ENCODE data around the gene CCDC142.

Gene CCDC142

DNA sequence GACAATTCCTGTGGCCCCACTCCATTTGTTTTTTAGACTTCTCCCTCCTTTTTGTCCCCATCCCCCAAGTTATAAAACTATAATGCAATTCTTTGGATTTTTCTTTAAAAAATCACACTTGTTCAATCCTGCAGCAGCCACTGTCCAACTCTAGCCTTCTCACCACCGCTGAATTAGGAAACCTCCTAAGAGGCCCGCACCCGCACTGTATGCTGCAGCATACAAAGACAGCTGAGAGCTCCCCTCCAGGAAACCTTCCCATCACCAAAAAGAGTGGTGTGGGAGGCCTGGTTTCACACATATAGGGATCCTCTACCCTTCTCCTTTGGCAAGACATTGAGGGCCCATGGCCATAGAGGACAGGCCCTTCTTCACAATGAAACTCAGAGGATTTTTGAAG lies 21.8 kb upstream of the CCDC142 start:
- Mint-ChIP-seq H3K4me1 (ENCODE audit: low read depth) (peaks cover 54% of the 10 kb centered on the region), H3K36me3 (peaks cover 18% of the 10 kb centered on the region), H3K27ac (no peak overlapping the region), H3K9me3 (ENCODE audit: low read depth) (no peaks in the 10 kb centered on the region), H3K4me3 (peak overlapping the region; percentile 70), H3K27me3 (peaks cover 22% of the 10 kb centered on the region)

GRCh38 chr2:74503506-74504475 lies 21.0 kb upstream of the CCDC142 start:
- peak overlapping the region; percentile 71 for H3K4me3 Mint-ChIP-seq
- H3K9me3 Mint-ChIP-seq (ENCODE audit: low read depth): no peaks in the 10 kb centered on the region
- H3K4me1 Mint-ChIP-seq (ENCODE audit: low read depth): peaks cover 58% of the 10 kb centered on the region
- no peak overlapping the region for H3K27ac Mint-ChIP-seq
- peaks cover 26% of the 10 kb centered on the region for H3K27me3 Mint-ChIP-seq
- peaks cover 18% of the 10 kb centered on the region for H3K36me3 Mint-ChIP-seq

DNA sequence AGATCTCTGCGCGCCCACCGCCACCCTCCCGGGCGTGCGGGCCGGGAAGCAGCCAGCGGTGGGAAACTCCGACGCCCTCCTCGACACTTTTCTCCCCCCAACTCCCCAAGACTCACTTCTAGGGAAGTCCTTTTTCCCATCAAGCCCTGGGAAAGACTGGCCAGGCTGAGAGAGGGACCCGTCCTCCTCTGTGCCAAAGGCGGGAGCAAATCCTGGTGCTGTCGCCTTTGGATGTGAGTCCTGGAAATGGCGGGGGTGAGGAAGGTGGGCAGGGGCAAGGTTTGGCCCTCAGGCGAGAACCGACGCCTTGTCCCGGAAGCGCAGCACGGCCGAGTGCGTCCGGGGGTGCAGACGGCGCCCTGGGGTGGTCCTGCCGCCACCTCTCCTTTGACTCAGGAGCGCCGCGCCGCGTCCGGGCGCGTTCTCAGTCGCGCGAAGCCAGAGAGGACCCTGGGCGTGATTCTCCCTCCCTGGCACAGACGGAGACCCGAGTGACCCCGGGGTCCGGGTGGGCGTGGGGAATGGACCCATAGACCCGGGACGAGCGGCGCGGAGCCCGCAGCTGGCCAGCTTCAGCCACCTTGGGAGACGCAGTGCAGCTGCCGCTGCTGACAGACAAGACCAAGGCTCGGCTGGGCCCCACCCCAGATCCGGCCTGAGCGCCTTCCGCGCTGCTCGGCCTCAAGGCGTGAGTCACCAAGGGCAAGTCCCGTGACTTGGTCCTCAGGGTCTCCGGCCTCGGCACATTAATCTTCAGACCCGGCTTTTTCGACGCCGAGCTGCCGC lies 20.1 kb upstream of the CCDC142 start:
- Mint-ChIP-seq H3K36me3 (peaks cover 18% of the 10 kb centered on the region), H3K27me3 (peaks cover 26% of the 10 kb centered on the region), H3K9me3 (ENCODE audit: low read depth) (no peaks in the 10 kb centered on the region), H3K27ac (no peak overlapping the region), H3K4me3 (peak overlapping the region; percentile 71), H3K4me1 (ENCODE audit: low read depth) (peaks cover 56% of the 10 kb centered on the region)

DNA sequence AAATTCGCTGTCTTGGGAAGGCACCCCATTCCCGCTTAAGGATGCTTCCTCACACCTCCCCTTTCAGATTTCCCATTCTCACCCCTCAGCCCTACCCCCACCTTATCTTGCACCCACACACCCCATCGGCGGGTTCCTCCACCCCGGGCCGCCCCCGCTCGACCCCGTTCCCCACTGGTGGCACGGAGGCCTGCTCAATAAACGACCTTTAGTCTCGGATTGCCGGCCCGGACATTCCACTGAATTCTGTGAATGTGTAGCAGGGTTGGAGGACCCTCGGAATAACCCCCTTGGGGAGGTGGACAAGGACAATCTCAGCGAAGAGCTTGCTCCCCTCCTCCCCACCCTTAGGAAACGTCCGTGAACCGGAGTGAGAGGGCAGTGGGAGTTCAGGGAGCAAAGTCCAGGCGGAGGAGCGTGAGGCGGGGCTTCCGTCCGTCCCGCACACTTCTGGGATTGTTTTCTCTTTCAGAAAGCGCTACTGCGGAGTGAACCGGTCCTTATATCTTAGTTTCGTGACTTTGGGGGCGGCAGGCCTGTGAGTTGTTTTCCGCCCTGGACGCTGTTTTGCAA lies 19.4 kb upstream of the CCDC142 start:
- H3K27me3 Mint-ChIP-seq: peaks cover 26% of the 10 kb centered on the region
- peaks cover 18% of the 10 kb centered on the region for H3K36me3 Mint-ChIP-seq
- peaks cover 52% of the 10 kb centered on the region for H3K4me1 Mint-ChIP-seq (ENCODE audit: low read depth)
- no peak overlapping the region for H3K27ac Mint-ChIP-seq
- peak overlapping the region; percentile 71 for H3K4me3 Mint-ChIP-seq
- H3K9me3 Mint-ChIP-seq (ENCODE audit: low read depth): no peaks in the 10 kb centered on the region

GRCh38 chr2:74501335-74502071 lies 18.7 kb upstream of the CCDC142 start:
- H3K4me3 Mint-ChIP-seq: peak overlapping the region; percentile 71
- H3K36me3 Mint-ChIP-seq: peaks cover 15% of the 10 kb centered on the region
- H3K27me3 Mint-ChIP-seq: peaks cover 23% of the 10 kb centered on the region
- H3K9me3 Mint-ChIP-seq (ENCODE audit: low read depth): no peaks in the 10 kb centered on the region
- peaks cover 46% of the 10 kb centered on the region for H3K4me1 Mint-ChIP-seq (ENCODE audit: low read depth)
- no peak overlapping the region for H3K27ac Mint-ChIP-seq

DNA sequence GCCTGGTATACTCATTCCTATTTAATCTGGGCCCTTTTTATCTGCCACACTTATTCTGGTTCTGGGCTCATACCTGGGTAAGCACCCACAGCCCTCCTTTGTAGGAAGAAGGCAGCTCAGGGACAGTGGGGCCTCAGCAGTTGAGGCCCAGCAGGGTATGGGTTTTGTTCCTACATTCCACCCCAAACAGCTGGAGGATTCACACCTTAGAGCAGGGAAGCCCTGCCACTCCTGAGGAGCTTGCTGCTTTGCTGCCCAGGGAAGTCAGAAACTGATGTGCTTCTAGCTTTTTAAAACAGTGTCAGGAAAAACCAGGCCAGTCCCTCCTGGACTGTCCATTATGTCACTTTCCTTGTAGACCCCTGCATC lies 17.8 kb upstream of the CCDC142 start:
- Mint-ChIP-seq H3K4me1 (ENCODE audit: low read depth) (peaks cover 42% of the 10 kb centered on the region), H3K4me3 (no peak overlapping the region), H3K36me3 (peaks cover 13% of the 10 kb centered on the region), H3K27me3 (peaks cover 22% of the 10 kb centered on the region), H3K27ac (no peak overlapping the region), H3K9me3 (ENCODE audit: low read depth) (no peaks in the 10 kb centered on the region)

GRCh38 chr2:74499940-74500577 lies 17.3 kb upstream of the CCDC142 start:
- Mint-ChIP-seq H3K9me3 (ENCODE audit: low read depth) (no peaks in the 10 kb centered on the region), H3K4me1 (ENCODE audit: low read depth) (peaks cover 40% of the 10 kb centered on the region), H3K4me3 (peak overlapping the region; percentile 15), H3K27ac (no peak overlapping the region), H3K27me3 (peaks cover 18% of the 10 kb centered on the region), H3K36me3 (peaks cover 11% of the 10 kb centered on the region)

DNA sequence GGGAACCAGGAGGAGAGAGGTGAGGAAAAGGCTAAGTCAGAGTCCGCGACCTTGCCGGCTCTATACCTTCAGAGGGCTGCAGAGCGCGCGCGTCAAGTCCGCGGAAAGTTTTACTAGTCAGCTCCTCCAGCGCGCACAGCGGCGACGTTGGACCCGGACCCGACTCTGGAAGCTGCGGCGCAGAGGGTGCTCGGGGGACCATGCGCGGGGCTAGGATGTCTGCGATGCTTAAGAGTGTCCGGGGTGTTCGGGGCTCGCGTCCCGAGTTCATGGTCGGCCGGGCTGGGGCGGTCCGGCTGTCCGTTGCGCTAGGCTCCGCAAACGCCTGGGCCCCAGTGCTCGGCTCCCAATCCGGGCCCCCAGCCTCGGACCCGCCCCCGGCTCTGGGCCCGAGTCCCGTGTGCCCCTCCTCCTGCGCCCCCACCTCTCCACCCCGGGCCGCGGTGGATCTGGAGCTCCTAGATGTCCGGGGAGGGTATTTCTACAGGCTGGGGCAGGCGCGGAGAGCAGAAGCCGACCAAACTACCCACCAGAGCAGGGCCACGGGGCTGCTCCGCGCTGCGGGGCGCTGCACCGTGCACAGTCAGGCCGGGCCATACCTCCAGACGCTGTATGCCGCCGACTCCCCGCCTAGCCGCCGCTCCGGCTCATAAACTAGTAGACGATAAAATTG lies 16.6 kb upstream of the CCDC142 start, which contains the start of gene LBX2:
LBX2 (minus strand) TSS at position 337 of the 673 bp plus-strand sequence; CDS start at position 271, 66 bp downstream.
- H3K4me3 Mint-ChIP-seq: peak within 1 kb of the TSS; percentile 91
- peak within 1 kb of the TSS; percentile 66 for H3K27ac Mint-ChIP-seq
- no peaks in the 10 kb centered on the region for H3K9me3 Mint-ChIP-seq (ENCODE audit: low read depth)
- peaks cover 13% of the 10 kb centered on the region for H3K27me3 Mint-ChIP-seq
- H3K4me1 Mint-ChIP-seq (ENCODE audit: low read depth): peaks cover 35% of the 10 kb centered on the region
- H3K36me3 Mint-ChIP-seq: peaks cover 4% of the 10 kb centered on the region

- H3K9me3 Mint-ChIP-seq (ENCODE audit: low read depth): no peaks in the 10 kb centered on the region
- H3K36me3 Mint-ChIP-seq: peaks cover 8% of the 10 kb centered on the region
- peaks cover 11% of the 10 kb centered on the region for H3K27me3 Mint-ChIP-seq
- peak overlapping the region; percentile 91 for H3K4me3 Mint-ChIP-seq
- peaks cover 30% of the 10 kb centered on the region for H3K4me1 Mint-ChIP-seq (ENCODE audit: low read depth)
- H3K27ac Mint-ChIP-seq: peak overlapping the region; percentile 66
These were observed 15.9 kb upstream of the CCDC142 start for GRCh38 chr2:74498500-74499266.

DNA sequence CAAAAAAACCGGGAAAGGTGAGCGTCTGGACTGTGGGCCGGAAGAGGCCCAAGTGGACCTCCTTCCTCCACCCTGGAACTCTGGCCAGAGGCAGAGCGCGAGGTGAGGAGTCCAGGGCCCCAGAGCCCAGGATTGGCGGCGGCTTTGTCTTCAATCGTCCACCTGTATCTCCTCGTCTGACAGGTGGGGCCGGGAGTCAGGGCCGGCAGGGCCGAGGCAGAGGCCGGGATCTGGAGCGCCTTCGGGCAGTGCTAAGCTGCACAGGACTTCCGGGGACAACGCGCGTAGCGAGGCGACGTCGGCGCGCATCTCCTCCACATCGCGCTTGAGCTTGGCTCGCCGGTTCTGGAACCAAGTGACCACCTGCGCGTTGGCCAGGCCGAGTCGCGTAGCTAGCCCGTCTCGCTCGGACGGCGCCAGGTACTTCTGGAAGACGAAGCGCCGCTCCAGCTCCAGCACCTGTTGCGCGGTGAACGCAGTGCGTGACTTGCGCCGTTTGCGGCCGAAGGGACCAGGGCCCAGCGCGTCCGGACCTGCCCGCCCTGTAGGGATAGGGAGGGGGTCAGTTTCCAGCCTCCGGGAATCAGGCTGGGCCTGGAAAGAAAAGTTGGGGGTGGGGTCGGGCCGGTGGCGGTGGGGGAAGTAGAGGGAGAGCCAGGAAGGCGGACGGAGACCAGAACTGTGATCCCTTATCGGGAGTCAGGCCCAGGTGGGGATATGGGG lies 15.1 kb upstream of the CCDC142 start:
- Mint-ChIP-seq H3K27ac (peak overlapping the region; percentile 66), H3K9me3 (ENCODE audit: low read depth) (no peaks in the 10 kb centered on the region), H3K27me3 (peaks cover 11% of the 10 kb centered on the region), H3K4me3 (peak overlapping the region; percentile 91), H3K4me1 (ENCODE audit: low read depth) (peaks cover 26% of the 10 kb centered on the region), H3K36me3 (peaks cover 9% of the 10 kb centered on the region)

- H3K27me3 Mint-ChIP-seq: peaks cover 11% of the 10 kb centered on the region
- H3K9me3 Mint-ChIP-seq (ENCODE audit: low read depth): no peaks in the 10 kb centered on the region
- H3K4me3 Mint-ChIP-seq: peak overlapping the region; percentile 91
- H3K36me3 Mint-ChIP-seq: peaks cover 9% of the 10 kb centered on the region
- H3K4me1 Mint-ChIP-seq (ENCODE audit: low read depth): peaks cover 20% of the 10 kb centered on the region
- H3K27ac Mint-ChIP-seq: no peak overlapping the region
These were observed 14.4 kb upstream of the CCDC142 start for GRCh38 chr2:74496997-74497776.

DNA sequence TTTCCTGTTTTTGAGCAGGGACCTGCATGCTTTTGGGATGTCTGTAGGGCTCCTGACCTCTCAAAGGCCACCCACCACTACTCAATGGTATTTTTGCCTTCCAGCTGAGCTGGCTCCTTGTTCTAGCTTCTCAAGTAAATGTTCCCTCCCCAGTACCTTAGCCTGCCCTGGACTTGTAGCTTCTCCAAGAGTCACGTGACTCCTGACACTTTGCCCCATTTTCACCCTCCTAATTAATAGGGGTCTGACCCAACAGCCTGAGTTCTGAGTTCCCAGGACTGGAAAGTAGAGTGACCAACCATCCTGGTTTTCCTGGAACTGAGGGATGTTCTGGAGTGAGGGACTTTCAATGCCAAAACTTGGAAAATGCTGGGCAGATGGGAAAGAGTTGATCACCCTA lies 12.6 kb upstream of the CCDC142 start:
- Mint-ChIP-seq H3K36me3 (peaks cover 10% of the 10 kb centered on the region), H3K27me3 (peaks cover 4% of the 10 kb centered on the region), H3K4me1 (ENCODE audit: low read depth) (peaks cover 14% of the 10 kb centered on the region), H3K27ac (no peak overlapping the region), H3K4me3 (no peak overlapping the region), H3K9me3 (ENCODE audit: low read depth) (no peaks in the 10 kb centered on the region)

Measured in activated naive CD8-positive, alpha-beta T cell (primary cell).